H1 (cell line): ENCODE measurements around the gene KIF26B. TPM values are rescaled to one million over a fixed set of nuclear protein-coding genes. Genes with fewer than 3 reads are reported as not detected.

Experiments used
- CEBPB ChIP-seq: IDR thresholded peaks from 2 replicates; pipeline ENCODE4 v1.6.1; 2012; ENCODE audit warnings: low read depth, low read length
- CHD7 ChIP-seq: fragments of 300-600 bp; sonication (generic); IDR thresholded peaks from 2 replicates; pipeline ENCODE4 v1.7.1; 2012; ENCODE audit warnings: low read length, moderate library complexity, mild to moderate bottlenecking, inconsistent platforms; ENCODE audit not compliant: insufficient replicate concordance
- GABPA ChIP-seq: IDR thresholded peaks from 2 replicates; pipeline ENCODE4 v1.6.1; 2011; ENCODE audit warnings: mild to moderate bottlenecking, low read length, moderate library complexity, borderline replicate concordance; ENCODE audit not compliant: insufficient read depth
- polyA plus RNA-seq, 7 experiments: library from polyadenylated mRNA; depleted of rRNA in 3 of 7; stranded (reverse) in 5 of 7; unstranded in 2 of 7; fragments of >200 nt in 5 of 7; fragments of 200-250 nt in 2 of 7; gene quantifications; 1 replicate in 5 of 7; 2 replicates in 1 of 7; 4 replicates in 1 of 7; pipeline versions ENCODE4 v1.2.1 to v1.2.3, GENCODE V29; 2011 to 2013; ENCODE audit warnings: missing spikeins in 2 of 7, mixed read lengths in 2 of 7
- total RNA-seq: library from RNA; stranded (reverse); fragmentation: NEBNext Ultra II Directional; extraction: Animal tissue kit (Norgen Biotek cat#: 25700); gene quantifications from 2 replicates; pipeline ENCODE4 v1.2.1, GENCODE V29; 2021

The KIF26B gene
- total and polyA plus RNA-seq, 2 of the 8 experiments (the other 6 are each of a cell fraction or from before 2014, with no cell fraction given), result 0.06 to 0.28 TPM

GRCh38 chr1:245462161-245462560 is 307.4 kb downstream of the KIF26B start (continued):
- no peak for TF ChIP-seq CHD7
- TF ChIP-seq GABPA, result no peak
- TF ChIP-seq CEBPB, result no peak
